ENCODE results near the gene NCK1. TPM values are rescaled to one million over a fixed set of nuclear protein-coding genes. Genes with fewer than 3 reads are reported as not detected.

NCK1 gene
- total and polyA plus RNA-seq, 10 of the 15 experiments (the other 5 are each of a cell fraction or from before 2014, with no cell fraction given) = 15.6 to 33.4 (median 25.0) TPM

- TF ChIP-seq ZZZ3 (IDR thresholded peaks at IDR 0.05; ENCODE audit: control insufficient read depth, insufficient read length, low read depth) (no peak), IRF5 (IDR thresholded peaks at IDR 0.05; ENCODE audit: borderline replicate concordance) (no peak), EP300 (IDR thresholded peaks at IDR 0.05; ENCODE audit: borderline replicate concordance in 1 of 2, control insufficient read depth in 1 of 2, low read depth in 2 of 2, low read length in 2 of 2) (peak in 1 of 2 experiments; percentile 42; a peak in 1 of 4 replicates), NBN (IDR thresholded peaks at IDR 0.05) (0 out of 2 replicates have a peak, but pooled peaks have one; percentile 23), REST (IDR thresholded peaks at IDR 0.05; ENCODE audit: low read depth, low read length) (no peak), KAT2A (conservative IDR thresholded peaks at IDR 0.05; ENCODE audit: control insufficient read depth, low read depth, low read length) (no peak)
These were observed 58.0 kb downstream of the NCK1 start (continued) for GRCh38 chr3:136919799-136920580.

Data from GM12878 (cell line).